Stimulated activated CD8-positive, alpha-beta memory T cell treated with anti-CD3 and anti-CD28 coated beads, Interleukin-4, amount 100 ng/mL, for 1 hour (primary cell): ENCODE data around the gene KSR1.

Experiments used
- DNase-seq, 2 donors: peaks; one replicate each; pipeline ENCODE4 v3.0.0-alpha.2; 2020; ENCODE audit warnings: low read depth in 2 of 2, low spot score in 1 of 2

The KSR1 gene

DNA sequence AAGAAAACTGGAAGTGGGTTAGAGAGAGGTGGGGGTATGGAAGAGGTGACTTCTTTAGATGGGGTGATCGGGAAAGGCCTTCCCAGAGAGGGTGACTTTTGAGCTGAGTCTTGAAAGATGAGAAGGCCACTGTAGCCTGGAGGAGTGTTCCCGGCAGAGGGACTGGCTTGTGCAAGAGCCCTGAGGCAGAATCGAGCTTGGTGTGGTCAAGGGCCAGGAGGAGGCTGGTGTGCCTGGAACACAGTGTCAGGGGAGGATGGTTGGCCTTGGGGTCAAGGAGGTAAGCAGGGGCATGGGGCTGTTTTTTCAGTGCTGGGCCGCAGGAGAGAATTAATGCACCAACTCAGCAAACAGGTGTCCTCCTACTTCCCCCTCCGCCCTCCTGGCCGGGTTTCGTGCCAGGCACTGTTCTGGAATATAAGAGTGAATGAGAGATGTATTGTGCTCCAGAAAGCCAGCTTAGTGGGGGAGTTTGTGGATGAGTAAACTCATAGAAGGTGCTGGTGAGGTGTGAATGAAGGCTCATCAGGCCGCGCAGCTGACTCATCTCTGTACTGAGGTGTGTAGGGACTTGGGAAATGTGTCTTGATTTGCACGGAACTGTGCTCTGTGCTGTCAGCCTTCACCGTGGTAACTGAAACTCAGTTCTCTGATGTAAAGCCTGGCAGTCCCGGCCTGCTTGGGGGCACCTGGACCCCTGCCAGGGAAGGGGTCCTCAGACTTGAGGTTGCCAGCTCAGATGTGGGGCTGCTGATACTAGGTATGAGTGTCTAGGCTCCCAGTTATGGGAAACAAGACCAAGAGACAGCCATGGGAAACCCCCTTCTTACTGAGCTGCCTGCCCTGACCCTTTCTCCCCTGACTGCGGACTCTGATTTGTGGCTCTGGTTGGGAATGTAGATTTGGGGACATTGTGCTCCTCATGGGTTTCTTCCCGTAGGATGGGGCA is 15.3 kb downstream of the KSR1 start:
- DNase-seq = peak; percentile 31 to 39

- no peak for DNase-seq
Observed at GRCh38 chr17:27473190-27473747, 17.0 kb downstream of the KSR1 start.

DNA sequence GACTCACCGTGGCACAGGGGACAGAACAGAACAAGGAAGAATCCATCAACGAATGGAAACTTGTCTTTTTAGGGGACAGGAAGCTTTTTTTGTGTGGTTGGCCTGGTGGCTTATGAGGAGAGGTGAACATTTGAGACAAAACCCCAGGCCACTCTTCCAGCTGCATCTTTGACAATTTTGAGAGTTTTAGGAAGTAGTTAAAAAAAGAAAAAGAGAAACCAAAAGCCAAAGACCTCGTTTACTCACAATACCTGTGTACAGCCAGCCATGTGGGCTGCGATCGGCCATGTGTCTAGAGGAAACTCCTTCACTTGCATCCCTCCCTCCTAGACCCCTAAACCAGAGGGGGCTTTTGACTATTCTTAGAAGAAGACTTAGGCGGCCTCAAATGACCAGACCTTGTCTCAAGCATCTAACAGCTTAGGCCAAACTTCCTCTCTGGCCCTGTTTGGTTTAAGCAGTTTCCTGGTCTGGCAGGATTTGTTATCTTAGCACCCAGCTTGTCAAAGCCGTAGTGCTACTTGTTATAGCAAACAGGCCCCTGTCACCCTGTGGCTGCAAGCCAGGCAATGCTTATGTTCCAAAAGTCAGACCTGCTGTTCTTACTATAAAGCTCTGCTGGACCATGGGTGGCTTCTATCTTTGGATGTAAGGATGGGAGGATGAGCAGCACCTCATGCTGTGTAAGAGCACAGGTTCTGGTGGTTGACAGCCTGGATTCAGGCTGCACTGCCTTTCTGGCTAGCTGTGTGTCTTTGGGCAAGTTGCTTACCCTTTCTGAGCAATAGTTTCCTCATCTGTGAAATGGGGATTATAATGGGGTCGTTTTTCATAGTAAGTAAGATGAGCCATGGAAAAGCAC is 17.7 kb downstream of the KSR1 start:
- peak; percentile 41 to 49 for DNase-seq

DNA sequence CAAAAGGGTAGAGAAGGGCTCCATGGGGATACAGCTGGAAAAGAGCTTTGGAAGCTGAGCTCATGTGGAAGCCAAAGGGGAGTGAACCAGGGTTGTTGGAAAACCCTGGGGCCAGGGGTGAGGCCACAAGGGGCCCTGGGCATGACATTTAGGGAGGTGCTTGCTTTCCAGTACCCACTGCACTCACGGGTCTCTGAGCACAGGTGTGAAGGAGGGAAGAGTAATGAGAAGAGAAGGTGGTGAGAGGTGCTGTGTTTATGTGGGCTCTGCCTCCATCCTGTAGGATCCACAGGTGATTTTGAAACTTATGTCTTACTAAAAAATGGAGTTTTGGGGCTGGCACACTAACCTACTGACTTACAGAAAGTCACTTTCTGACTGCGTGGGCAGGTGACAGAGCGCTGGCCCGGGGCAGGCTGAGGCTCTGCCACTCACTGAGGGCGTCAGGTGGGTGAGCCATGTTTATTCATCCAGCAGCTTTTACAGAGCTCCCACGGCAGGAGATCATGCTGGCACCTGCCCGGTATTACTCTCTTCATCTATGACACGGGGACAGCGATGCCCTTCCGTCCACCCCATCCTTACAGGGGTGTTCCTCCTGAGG is 18.9 kb downstream of the KSR1 start:
- no peak for DNase-seq

GRCh38 chr17:27475981-27476895 is 20.0 kb downstream of the KSR1 start:
- DNase-seq = no peak

GRCh38 chr17:27477050-27477888 is 21.0 kb downstream of the KSR1 start:
- DNase-seq = no peak

- no peak for DNase-seq
Observed at GRCh38 chr17:27477971-27478684, 21.9 kb downstream of the KSR1 start.

GRCh38 chr17:27478901-27479538 is 22.8 kb downstream of the KSR1 start:
- no peak for DNase-seq

- DNase-seq = no peak
Observed at GRCh38 chr17:27479838-27480237, 23.6 kb downstream of the KSR1 start.

GRCh38 chr17:27480699-27481098 is 24.5 kb downstream of the KSR1 start:
- no peak for DNase-seq

DNA sequence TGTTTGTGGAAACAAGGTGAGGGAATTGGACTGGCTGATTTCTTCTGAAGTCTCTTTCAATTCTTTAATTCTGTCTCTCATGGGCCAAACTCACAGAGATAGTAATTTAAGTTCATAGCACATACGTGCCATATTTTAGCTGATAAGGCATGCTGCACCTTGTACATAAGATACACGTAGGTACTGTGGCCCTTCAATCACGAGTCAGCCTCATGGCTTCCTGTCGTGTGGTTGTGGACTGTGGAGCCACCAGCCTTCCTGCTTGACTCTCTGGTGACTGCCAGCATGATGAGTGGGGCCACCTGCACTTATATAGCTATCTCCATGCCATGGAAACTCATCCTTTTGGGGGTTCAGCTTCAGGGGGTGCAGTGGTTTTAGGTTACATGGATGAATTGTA is 25.1 kb downstream of the KSR1 start:
- DNase-seq = peak; percentile 19

DNA sequence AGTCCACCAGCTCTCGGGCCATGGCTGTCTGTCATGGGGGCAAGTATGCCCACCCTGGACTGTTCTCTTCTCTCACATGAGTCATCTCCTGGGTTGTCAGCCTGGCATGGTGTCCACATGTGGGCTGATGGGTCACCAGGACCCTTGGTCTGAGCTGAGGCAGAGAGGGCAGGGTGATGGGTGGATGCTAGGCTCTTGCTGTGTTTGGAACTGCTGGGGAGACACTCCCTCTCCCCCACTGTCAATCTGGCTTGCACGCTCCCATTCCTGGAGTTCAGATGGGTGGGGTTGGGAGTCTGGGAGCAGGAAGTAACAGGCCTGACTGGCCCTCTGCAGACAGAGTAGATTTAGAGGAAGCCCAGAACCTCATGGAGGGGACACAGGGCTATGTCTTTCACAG is 28.9 kb downstream of the KSR1 start:
- DNase-seq = no peak

DNA sequence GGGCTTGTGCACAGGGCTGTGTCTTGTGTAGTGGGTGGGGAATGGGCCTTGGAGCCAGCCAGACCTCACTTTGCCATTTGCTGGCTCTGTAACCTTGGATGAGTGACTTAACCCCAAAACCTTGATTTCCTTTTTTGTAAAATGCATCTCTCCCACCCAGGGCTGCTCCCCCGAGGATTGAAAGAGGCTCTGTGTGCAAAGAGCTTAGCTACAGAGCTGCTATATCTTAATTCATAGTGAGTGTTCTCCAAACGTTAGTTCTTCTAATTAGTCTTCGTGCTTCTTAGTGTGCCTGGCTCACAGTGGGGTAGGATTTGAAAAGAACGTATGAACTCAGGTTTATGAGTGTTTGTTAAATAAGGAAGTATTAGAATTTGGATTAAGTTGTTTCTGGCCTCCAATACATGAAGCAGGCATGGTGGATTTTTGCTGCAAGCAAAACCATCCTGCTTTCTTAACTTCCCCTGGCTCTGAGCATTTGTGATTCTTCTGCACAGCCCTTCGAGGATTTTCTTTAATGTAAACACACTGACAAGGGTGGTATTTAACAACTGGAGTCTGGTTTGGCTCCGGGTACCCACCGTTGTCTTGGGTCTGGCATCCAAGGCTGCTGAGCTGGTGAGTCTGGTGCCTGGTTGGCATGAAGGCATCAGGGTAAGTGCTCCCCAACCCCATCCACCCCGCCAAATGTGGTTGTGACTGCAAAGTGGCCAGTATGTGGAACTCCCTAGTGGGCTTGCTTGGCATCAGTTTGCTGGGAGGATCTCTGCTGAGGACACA is 29.7 kb downstream of the KSR1 start:
- DNase-seq = no peak

- no peak for DNase-seq
Observed at GRCh38 chr17:27486741-27487140, 30.5 kb downstream of the KSR1 start.

- no peak for DNase-seq
Observed at GRCh38 chr17:27488231-27488630, 32.0 kb downstream of the KSR1 start.

DNA sequence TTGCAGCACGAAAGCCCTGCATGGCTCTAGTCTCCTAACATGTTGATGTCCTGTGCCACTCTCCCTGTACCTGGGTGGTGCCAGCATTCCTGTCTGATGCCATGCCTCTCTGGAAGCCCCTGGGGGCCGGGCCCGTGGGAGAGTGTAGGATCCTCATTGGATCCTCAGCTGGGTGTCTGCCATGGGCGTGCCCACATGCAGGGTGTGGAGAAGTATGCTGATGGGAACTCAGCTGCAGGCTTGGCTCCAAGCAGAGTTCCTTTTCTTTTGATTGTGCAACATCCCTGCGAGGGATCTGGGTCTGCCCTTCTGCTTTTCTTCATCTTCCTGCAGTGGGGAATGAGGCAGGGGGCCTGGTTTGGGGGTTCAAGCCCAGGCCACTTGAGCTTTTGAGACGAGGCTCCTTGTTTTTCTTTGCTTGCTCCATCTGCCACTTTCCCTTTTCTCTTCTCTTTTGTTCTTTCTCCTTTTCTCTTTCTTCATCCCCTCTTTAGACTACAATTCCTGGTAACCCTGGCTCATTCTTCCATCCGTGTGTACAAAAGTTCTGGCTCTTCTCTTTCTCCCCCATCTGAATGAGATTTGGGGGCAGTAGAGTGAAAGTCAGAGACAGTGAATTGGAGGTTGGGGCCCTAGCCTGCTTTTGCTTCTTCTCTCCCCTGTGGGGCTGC is 32.9 kb downstream of the KSR1 start:
- no peak for DNase-seq

DNA sequence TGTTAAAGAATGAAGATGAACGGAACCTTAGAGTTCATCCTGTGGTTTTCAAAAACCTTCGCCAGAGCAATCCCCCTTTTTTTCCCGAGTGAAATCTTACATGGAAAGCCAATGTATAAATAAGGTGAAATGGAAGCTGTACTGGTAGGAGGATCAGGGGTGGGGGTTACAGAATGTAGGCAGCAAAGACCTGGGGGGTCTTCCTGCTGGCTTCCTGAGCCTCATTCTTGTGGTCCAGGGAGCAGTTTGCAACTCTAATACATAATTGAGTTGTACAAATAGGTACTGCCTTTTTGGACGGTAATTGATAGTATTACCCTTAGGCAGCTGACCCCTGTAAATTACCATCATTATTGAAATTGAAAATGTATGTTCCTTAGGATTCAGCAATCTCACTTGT is 34.1 kb downstream of the KSR1 start:
- no peak for DNase-seq
